HG03108 (cell line): ENCODE measurements around the gene CPN1.
A peak's percentile ranks its signal among the peaks of the same experiment; 100 is the strongest.

Source experiments
- ATAC-seq: cut with Tn5 transposase; IDR thresholded peaks from one replicate; pipeline ENCODE4 v1.9.1; 2021; ENCODE audit warnings: moderate library complexity; ENCODE audit not compliant: unreplicated experiment

Gene CPN1

DNA sequence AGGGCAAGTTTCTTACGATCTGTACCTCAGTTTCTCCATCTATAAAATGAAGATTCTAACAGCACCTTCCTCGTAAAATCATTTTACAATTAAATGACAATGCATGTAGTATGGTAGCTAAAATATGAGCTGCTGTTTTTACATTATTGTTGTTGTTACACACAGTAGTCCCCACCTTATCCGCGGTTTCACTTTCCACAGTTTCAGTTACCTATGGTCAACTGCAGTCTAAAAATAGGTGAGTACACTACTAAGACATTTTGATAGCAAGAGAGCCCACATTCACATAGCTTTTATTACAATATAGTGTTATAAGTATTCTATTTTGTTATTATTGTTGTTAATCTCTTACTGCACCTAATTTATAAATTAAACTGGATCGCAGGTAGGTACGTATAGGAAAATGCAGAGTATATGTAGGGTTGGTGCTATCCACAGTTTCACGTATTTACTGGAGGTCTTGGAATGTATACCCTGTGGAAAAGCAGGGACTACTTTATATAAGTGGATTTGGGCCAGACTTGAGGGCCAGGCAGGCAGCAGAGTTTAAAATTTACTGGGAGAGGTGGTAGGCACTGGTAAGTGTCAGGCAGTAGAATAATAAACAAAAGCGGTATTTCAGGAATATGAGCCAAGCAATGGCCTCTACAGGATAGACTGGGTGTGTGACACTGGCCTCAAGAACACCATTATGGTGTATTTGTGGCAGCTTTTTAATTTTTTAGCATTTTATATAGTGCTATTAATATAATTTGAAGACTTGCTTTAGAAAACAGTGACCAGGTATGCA lies 82.2 kb downstream of the CPN1 start:
- ATAC-seq = no peak

DNA sequence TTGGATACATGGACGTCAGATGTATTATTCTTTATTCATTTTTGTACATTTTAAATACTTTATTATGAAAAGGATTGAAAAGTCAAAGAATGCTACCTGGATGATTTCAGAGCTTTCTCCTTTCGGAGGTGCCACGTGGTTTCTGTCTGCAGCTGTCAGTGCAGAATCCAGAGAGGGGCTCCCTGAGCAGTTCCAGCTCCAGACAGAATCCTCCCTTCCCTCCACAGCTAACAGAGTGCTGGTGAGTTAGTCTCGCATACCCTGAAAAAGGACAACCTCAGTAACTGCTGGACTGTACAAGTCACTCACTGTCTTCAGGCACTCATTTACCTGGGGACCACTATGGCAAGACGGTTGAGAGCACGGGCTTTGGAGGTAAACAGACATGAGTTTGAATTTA lies 82.8 kb downstream of the CPN1 start:
- no peak for ATAC-seq

DNA sequence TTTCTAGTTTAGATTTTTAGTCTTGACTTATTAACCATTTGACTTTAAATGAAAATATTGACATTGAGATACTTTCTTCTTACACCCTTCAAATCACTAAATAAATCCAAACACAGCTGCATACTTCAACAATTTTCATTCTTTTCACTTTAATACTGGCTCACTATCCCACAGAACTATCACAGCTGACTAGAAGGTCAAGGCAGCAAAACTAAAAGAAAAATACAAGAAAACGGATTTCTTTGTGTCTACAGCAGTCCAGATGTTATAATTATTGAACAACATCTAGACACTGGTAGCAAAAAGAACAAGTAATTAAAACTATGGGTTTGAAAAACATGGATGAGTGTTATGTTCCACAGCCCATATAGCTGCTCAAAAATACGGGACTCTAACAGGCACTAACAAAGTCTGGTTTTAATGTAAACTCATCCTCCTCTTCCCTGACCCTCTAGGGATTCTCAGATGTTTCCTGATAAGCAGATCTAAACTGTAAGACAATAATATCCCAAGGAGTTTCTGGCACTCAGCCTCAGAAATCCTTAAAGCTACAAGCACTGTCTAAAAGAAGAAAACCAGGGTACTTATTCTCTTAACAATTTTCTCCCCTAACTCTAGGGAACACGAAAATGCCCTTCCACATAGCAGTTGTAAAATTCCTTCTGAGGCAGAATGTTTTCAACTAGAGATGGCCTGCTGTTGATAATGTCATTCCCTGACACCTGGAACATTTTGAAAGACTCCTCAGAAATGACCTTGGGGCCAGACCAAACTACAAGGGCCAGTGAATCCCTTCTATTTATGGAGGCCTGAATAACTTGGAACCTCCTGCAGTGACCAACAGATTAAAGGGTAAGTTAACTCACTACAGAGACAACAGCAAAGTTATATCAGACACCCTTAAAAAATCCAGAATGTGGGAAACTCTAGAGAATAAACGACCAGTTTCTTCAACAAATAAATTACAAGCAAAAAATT lies 84.7 kb downstream of the CPN1 start:
- no peak for ATAC-seq

DNA sequence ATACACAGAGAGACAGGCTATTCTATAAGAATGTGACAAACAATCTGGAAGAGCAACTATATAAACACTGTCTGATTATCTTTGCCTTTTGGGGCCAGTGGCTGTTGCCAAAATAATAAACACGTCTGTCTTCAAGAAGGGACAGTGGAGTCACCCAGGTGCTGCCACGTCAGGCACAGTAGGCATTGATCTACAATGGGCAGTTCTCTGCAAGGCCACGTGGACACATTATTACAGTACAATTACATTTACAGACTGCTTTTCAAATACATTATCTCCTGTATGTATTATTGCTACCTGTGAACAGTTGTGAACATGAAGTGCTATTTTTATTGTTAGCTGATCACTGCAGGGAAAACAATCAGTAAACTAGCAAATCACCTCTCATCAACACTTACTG lies 86.0 kb downstream of the CPN1 start:
- no peak for ATAC-seq

DNA sequence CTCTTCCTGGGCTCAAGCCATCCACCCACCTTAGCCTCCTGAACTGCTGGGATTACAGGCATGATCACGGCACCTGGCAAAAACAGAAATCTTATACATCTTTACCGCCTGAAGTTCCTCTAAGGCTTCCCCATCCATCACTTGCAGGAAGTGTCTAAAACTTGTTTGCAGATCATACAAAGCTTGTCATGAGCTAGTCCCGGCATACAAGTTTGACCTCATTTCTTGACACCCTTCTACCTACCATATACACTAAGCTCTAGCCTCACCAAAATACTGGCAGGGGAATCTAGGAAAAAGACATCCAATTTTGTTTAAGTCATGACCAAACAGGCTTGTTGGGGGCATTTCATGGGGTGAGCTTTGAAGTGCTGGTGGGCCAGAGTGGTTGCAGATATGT lies 86.4 kb downstream of the CPN1 start:
- ATAC-seq = no peak

DNA sequence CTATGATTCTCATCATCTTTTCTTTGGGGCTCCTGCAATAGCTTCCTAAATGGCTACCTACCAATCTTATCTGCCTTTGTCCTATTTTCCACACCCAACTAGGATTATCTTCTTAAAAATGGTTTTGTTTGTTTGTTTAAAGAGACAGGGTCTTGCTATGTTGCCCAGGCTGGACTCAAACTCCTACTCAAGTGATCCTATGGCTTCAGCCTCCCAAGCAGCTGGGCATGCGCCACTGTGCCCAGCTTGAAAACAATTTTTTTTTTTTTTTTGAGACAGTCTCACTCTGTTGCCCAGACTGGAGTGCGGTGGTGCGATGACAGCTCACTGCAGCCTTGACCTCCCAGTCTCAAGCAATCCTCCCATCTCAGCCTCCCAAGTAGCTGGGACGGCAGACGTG lies 86.9 kb downstream of the CPN1 start:
- no peak for ATAC-seq

DNA sequence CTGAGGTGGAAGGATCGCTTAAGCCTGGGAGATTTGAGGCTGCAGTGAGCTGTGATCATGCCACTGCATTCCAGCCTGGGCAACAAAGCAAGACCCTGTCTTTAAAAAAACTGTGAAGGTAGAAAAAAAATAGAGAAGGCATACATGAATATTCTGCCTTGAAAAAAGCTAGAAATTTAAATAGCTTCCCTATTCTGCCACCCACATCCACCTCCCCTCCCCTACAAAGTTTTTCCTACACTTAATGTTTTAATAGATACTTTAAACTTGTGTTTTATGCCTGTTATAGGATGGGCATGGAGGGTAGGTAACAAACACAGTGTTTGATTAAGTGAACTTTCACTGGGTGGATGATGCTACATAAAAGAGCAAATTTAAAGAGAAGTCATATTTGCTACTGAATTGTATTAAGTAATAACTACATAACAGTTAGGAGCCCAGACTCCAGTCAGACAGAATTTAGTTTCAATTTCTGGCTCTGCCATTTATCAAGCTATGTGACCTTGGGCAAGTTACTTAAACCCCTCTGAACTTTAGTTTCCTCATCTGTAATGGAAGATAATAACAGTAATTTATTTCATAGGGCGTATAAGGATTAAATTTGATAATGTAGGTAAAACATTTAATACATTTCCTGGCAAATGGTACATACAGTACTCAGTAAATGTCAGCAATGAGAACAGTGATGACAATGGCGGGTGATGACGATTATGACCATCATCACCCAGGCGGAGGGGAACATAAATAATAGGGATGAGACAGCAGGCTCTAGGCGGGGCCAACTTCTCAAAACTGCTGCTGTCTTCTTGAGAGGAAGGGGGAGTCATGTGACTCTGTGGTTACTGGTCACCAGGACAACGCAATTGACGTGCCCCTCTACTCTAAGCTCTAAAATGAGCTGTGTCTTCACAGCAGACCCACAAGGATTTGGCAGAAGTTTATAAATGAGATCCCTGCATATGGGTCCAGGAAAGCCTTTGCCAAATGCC lies 87.7 kb downstream of the CPN1 start:
- peak; percentile 86 for ATAC-seq
